Fibroblast of the conjunctiva (primary cell): Measurements from ENCODE around the gene RGR.
A peak's percentile ranks its signal among the peaks of the same experiment; 100 is the strongest.

Source experiments
- DNase-seq: peaks from one replicate; pipeline ENCODE4 v3.0.0-alpha.2; 2010; ENCODE audit warnings: low read depth

The RGR gene

GRCh38 chr10:84244651-84245270 is at the start of gene RGR:
Gene RGR (plus strand): TSS chr10:84245053. CDS start chr10:84245091, 38 bp downstream.
- no peak for DNase-seq

- DNase-seq = no peak
Observed at GRCh38 chr10:84196083-84196482, 48.8 kb upstream of the RGR start.

- DNase-seq = no peak
Observed at GRCh38 chr10:84196941-84197340, 47.9 kb upstream of the RGR start.

GRCh38 chr10:84197643-84198042 is 47.2 kb upstream of the RGR start:
- DNase-seq = no peak

GRCh38 chr10:84198206-84198915 is 46.5 kb upstream of the RGR start:
- no peak for DNase-seq

GRCh38 chr10:84200537-84201243 is 44.2 kb upstream of the RGR start:
- DNase-seq = no peak

GRCh38 chr10:84201244-84201606 is 43.6 kb upstream of the RGR start:
- no peak for DNase-seq

GRCh38 chr10:84201682-84202081 is 43.2 kb upstream of the RGR start:
- DNase-seq = no peak

- DNase-seq = no peak
Observed at GRCh38 chr10:84202349-84202748, 42.5 kb upstream of the RGR start.

GRCh38 chr10:84204122-84204521 is 40.7 kb upstream of the RGR start:
- no peak for DNase-seq

GRCh38 chr10:84204610-84205009 is 40.2 kb upstream of the RGR start:
- DNase-seq = no peak

- peak; percentile 5 for DNase-seq
Observed at GRCh38 chr10:84205049-84205852, 39.6 kb upstream of the RGR start.

GRCh38 chr10:84205853-84206525 is 38.9 kb upstream of the RGR start:
- no peak for DNase-seq

GRCh38 chr10:84208023-84208422 is 36.8 kb upstream of the RGR start:
- DNase-seq = no peak

GRCh38 chr10:84211566-84211965 is 33.3 kb upstream of the RGR start:
- DNase-seq = no peak

- no peak for DNase-seq
Observed at GRCh38 chr10:84212014-84212413, 32.8 kb upstream of the RGR start.

GRCh38 chr10:84213076-84213475 is 31.8 kb upstream of the RGR start:
- DNase-seq = no peak

GRCh38 chr10:84214046-84214572 is 30.7 kb upstream of the RGR start:
- no peak for DNase-seq

GRCh38 chr10:84214612-84215235 is 30.1 kb upstream of the RGR start:
- no peak for DNase-seq

- DNase-seq = no peak
Observed at GRCh38 chr10:84216834-84217233, 28.0 kb upstream of the RGR start.

- no peak for DNase-seq
Observed at GRCh38 chr10:84217746-84218145, 27.1 kb upstream of the RGR start.
